HepG2 (cell line): ENCODE results near the gene AXIN2. TPM values are rescaled to one million over a fixed set of nuclear protein-coding genes. Genes with fewer than 3 reads are reported as not detected.

Source experiments
- CHCHD3 ChIP-seq: sonication (generic); formaldehyde crosslinking; IDR thresholded peaks from 2 replicates; pipeline ENCODE4 v1.8.0; 2022; ENCODE audit warnings: mild to moderate bottlenecking, missing genetic modification reagents, moderate library complexity
- CHD2 ChIP-seq: IDR thresholded peaks from 2 replicates; pipeline ENCODE4 v1.6.1; 2011; ENCODE audit warnings: low read depth, low read length, improper control_type of control experiment
- DNMT1 ChIP-seq: sonication (generic); formaldehyde crosslinking; IDR thresholded peaks from 2 replicates; pipeline ENCODE4 v1.5.1; 2020; ENCODE audit warnings: mild to moderate bottlenecking, missing genetic modification reagents
- FIP1L1 ChIP-seq: fragments of 200-400 bp; formaldehyde crosslinking; IDR thresholded peaks from 2 replicates; pipeline ENCODE4 v1.6.1; 2018; ENCODE audit warnings: low read depth, mild to moderate bottlenecking, low read length, moderate library complexity, borderline replicate concordance; ENCODE audit not compliant: insufficient read depth
- FOXK2 ChIP-seq: fragments of 450-650 bp; IDR thresholded peaks from 2 replicates; pipeline ENCODE4 v1.6.1; 2016
- GPN1 ChIP-seq: sonication (generic); formaldehyde crosslinking; IDR thresholded peaks from 2 replicates; pipeline ENCODE4 v1.5.1; 2020; ENCODE audit warnings: missing genetic modification reagents, borderline replicate concordance
- KAT2B ChIP-seq: fragments of 150-350 bp; IDR thresholded peaks from 2 replicates; pipeline ENCODE4 v1.6.1; 2014; ENCODE audit warnings: low read depth, low read length, borderline replicate concordance
- KDM6A ChIP-seq: IDR thresholded peaks from 2 replicates; pipeline ENCODE4 v1.6.1; 2016; ENCODE audit warnings: low read depth
- KLF13 ChIP-seq: sonication (generic); formaldehyde crosslinking; IDR thresholded peaks from 2 replicates; pipeline ENCODE4 v1.4.0; 2020; ENCODE audit warnings: mild to moderate bottlenecking, missing genetic modification reagents
- MAFG ChIP-seq: sonication (generic); formaldehyde crosslinking; IDR thresholded peaks from 2 replicates; pipeline ENCODE4 v1.5.1; 2020; ENCODE audit warnings: mild to moderate bottlenecking, missing genetic modification reagents
- NKX3-1 ChIP-seq: sonication (generic); formaldehyde crosslinking; IDR thresholded peaks from 2 replicates; pipeline ENCODE4 v1.5.0; 2020; ENCODE audit warnings: missing genetic modification reagents
- POLR2AphosphoS2 ChIP-seq: IDR thresholded peaks from 2 replicates; pipeline ENCODE4 v1.6.1; 2011; ENCODE audit warnings: low read depth, low read length, improper control_type of control experiment
- RFXANK ChIP-seq: IDR thresholded peaks from 2 replicates; pipeline ENCODE4 v1.6.1; 2016
- THAP11 ChIP-seq: IDR thresholded peaks from 2 replicates; pipeline ENCODE4 v1.6.1; 2016; ENCODE audit warnings: missing biosample characterization, missing genetic modification reagents
- ZFP82 ChIP-seq: sonication (generic); formaldehyde crosslinking; IDR thresholded peaks from 2 replicates; pipeline ENCODE4 v1.5.1; 2020; ENCODE audit warnings: mild to moderate bottlenecking, missing genetic modification reagents, borderline replicate concordance
- ZFP90 ChIP-seq: sonication (generic); formaldehyde crosslinking; IDR thresholded peaks from 2 replicates; pipeline ENCODE4 v1.8.0; 2022; ENCODE audit warnings: missing genetic modification reagents, mild to moderate bottlenecking, inconsistent platforms, borderline replicate concordance
- ZNF12 ChIP-seq: sonication (generic); formaldehyde crosslinking; IDR thresholded peaks from 2 replicates; pipeline ENCODE4 v1.5.0; 2020; ENCODE audit warnings: missing genetic modification reagents
- ZNF749 ChIP-seq: sonication (generic); formaldehyde crosslinking; IDR thresholded peaks from 2 replicates; pipeline ENCODE4 v1.8.0; 2022; ENCODE audit warnings: mild to moderate bottlenecking, missing genetic modification reagents, moderate library complexity, borderline replicate concordance
- ZNF75D ChIP-seq: sonication (generic); formaldehyde crosslinking; IDR thresholded peaks from 2 replicates; pipeline ENCODE4 v1.8.1; 2023; ENCODE audit warnings: missing genetic modification reagents, mild to moderate bottlenecking, borderline replicate concordance
- polyA plus RNA-seq, 8 experiments: library from polyadenylated mRNA; depleted of rRNA in 3 of 8; stranded (reverse) in 7 of 8; unstranded in 1 of 8; fragments of >200 nt; fragmentation: Illumina TruSeq in 4 of 8; extraction: Trizol in 4 of 8; gene quantifications; 2 replicates each; pipeline versions ENCODE4 v1.2.1 to v1.2.3, GENCODE V29; 2011 to 2016; ENCODE audit warnings: low read depth in 4 of 8, missing spikeins in 1 of 8, mixed read lengths in 1 of 8; ENCODE audit not compliant: insufficient read depth in 1 of 8
- total RNA-seq, 5 experiments: library from RNA; depleted of rRNA; stranded (reverse); fragments of >200 nt; fragmentation: Illumina TruSeq; extraction: Trizol; gene quantifications; 2 replicates each; pipeline ENCODE4 v1.2.3, GENCODE V29; 2016; ENCODE audit warnings: low read depth in 1 of 5
- TF ChIP-seq, protein P1 (sequence below): sonication (generic); formaldehyde crosslinking; IDR thresholded peaks from 2 replicates; pipeline ENCODE4 v1.4.0; 2020; ENCODE audit warnings: missing genetic modification reagents
- TF ChIP-seq, protein P2 (sequence below): sonication (generic); formaldehyde crosslinking; IDR thresholded peaks from 2 replicates; pipeline ENCODE4 v1.4.0; 2020; ENCODE audit warnings: mild to moderate bottlenecking, missing genetic modification reagents
- TF ChIP-seq, protein P3 (sequence below): sonication (generic); formaldehyde crosslinking; IDR thresholded peaks from 2 replicates; pipeline ENCODE4 v1.5.0; 2020; ENCODE audit warnings: missing genetic modification reagents, mild to moderate bottlenecking, borderline replicate concordance
- TF ChIP-seq, protein P4 (sequence below): sonication (generic); formaldehyde crosslinking; IDR thresholded peaks from 2 replicates; pipeline ENCODE4 v1.8.1; 2023; ENCODE audit warnings: mild to moderate bottlenecking, missing genetic modification reagents, borderline replicate concordance
- TF ChIP-seq, protein P5 (sequence below): IDR thresholded peaks from 2 replicates; pipeline ENCODE4 v1.6.1; 2016; ENCODE audit warnings: mild to moderate bottlenecking

AXIN2 gene
- total and polyA plus RNA-seq, 2 of the 13 experiments (the other 11 are each of a cell fraction or from before 2014, with no cell fraction given), result 58.6 to 63.4 TPM

DNA sequence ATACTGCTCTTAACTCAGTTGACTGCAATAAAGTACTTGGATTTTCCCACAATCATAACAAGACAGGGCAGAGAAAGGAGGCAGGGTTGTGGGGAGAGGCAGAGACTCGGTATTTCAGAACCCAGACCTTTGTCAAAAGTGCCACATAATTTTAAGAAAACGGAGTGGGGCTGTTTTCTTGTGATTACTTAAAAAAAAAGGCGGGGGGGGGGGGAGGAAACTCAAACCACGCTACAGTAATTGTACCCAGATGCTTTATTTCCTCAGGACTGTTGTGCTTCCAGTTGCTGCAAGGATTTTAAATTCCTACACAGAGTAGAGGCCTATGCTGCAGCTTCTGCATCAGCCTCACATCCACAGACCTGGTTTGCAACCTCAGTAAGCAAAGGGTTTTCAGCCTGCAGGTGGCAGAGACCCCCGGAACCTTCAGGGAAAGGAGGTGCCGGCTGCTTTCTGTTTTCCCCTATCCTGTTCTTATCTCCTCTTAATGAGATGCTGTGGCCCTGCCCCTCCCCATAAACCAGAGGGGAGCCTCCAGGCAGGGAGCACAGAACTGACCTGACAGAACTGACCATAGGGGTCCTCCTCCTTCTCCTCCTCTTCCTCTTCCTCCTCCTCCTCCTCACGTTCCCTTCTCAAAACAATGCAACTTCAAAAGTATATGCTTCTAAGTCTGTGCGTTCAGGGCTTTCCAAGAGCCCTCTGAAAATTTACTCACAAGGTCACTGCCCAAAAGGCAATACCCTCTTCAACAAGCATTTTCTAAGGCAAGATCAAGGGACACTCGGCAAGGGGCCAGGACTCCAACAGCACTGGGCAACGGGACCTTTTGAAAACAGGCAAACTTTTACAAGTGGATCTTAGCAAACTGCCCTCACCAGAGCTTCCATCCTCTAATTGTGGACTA lies 7.5 kb downstream of the AXIN2 start (continued):
- TF ChIP-seq FIP1L1 (no peak), NKX3-1 (no peak), ZNF749 (CRISPR knock-in tag) (no peak), THAP11 (no peak), GPN1 (CRISPR knock-in tag) (no peak), ZFP90 (no peak), RFXANK (CRISPR knock-in tag) (no peak), KAT2B (no peak), ZNF12 (CRISPR knock-in tag) (no peak), ZFP82 (CRISPR knock-in tag) (no peak), FOXK2 (no peak), MAFG (CRISPR knock-in tag) (no peak), ZNF75D (no peak), CHCHD3 (CRISPR knock-in tag) (no peak), POLR2AphosphoS2 (peak; percentile 28; the same call in 1 of the 2 replicates), DNMT1 (CRISPR knock-in tag) (no peak), KLF13 (CRISPR knock-in tag) (no peak), CHD2 (no peak), KDM6A (no peak)
- TF ChIP-seq, protein P1, sequence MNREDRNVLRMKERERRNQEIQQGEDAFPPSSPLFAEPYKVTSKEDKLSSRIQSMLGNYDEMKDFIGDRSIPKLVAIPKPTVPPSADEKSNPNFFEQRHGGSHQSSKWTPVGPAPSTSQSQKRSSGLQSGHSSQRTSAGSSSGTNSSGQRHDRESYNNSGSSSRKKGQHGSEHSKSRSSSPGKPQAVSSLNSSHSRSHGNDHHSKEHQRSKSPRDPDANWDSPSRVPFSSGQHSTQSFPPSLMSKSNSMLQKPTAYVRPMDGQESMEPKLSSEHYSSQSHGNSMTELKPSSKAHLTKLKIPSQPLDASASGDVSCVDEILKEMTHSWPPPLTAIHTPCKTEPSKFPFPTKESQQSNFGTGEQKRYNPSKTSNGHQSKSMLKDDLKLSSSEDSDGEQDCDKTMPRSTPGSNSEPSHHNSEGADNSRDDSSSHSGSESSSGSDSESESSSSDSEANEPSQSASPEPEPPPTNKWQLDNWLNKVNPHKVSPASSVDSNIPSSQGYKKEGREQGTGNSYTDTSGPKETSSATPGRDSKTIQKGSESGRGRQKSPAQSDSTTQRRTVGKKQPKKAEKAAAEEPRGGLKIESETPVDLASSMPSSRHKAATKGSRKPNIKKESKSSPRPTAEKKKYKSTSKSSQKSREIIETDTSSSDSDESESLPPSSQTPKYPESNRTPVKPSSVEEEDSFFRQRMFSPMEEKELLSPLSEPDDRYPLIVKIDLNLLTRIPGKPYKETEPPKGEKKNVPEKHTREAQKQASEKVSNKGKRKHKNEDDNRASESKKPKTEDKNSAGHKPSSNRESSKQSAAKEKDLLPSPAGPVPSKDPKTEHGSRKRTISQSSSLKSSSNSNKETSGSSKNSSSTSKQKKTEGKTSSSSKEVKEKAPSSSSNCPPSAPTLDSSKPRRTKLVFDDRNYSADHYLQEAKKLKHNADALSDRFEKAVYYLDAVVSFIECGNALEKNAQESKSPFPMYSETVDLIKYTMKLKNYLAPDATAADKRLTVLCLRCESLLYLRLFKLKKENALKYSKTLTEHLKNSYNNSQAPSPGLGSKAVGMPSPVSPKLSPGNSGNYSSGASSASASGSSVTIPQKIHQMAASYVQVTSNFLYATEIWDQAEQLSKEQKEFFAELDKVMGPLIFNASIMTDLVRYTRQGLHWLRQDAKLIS (CRISPR knock-in tag), result no peak
- TF ChIP-seq, protein P2, sequence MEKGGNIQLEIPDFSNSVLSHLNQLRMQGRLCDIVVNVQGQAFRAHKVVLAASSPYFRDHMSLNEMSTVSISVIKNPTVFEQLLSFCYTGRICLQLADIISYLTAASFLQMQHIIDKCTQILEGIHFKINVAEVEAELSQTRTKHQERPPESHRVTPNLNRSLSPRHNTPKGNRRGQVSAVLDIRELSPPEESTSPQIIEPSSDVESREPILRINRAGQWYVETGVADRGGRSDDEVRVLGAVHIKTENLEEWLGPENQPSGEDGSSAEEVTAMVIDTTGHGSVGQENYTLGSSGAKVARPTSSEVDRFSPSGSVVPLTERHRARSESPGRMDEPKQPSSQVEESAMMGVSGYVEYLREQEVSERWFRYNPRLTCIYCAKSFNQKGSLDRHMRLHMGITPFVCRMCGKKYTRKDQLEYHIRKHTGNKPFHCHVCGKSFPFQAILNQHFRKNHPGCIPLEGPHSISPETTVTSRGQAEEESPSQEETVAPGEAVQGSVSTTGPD, result no peak
- TF ChIP-seq, protein P3, sequence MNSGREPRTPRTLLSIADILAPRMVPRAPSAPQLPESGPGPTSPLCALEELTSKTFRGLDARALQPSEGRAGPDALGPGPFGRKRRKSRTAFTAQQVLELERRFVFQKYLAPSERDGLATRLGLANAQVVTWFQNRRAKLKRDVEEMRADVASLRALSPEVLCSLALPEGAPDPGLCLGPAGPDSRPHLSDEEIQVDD (CRISPR knock-in tag), result no peak
- TF ChIP-seq, protein P4, sequence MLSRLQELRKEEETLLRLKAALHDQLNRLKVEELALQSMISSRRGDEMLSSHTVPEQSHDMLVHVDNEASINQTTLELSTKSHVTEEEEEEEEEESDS (CRISPR knock-in tag), result no peak
- TF ChIP-seq, protein P5, sequence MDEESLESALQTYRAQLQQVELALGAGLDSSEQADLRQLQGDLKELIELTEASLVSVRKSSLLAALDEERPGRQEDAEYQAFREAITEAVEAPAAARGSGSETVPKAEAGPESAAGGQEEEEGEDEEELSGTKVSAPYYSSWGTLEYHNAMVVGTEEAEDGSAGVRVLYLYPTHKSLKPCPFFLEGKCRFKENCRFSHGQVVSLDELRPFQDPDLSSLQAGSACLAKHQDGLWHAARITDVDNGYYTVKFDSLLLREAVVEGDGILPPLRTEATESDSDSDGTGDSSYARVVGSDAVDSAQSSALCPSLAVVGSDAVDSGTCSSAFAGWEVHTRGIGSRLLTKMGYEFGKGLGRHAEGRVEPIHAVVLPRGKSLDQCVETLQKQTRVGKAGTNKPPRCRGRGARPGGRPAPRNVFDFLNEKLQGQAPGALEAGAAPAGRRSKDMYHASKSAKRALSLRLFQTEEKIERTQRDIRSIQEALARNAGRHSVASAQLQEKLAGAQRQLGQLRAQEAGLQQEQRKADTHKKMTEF (CRISPR knock-in tag), result no peak
